ENCODE data around the gene IBTK. TPM values are rescaled to one million over a fixed set of nuclear protein-coding genes. Genes with fewer than 3 reads are reported as not detected.

IBTK gene
- total and polyA plus RNA-seq, 2 of the 8 experiments (the other 6 are each of a cell fraction or from before 2014, with no cell fraction given), result 4.6 to 24.2 TPM

GRCh38 chr6:82144852-82145340, 102.6 kb downstream of the IBTK start:
- Histone ChIP-seq H3K36me3 (ENCODE audit: control insufficient read depth in 2 of 4, insufficient read depth in 4 of 4, low read length in 3 of 4) (no peaks in the 10 kb centered on the region), H4K20me1 (replicated peaks in 1 of 2; ENCODE audit: control insufficient read depth in 1 of 2, insufficient read depth in 2 of 2, low read length in 2 of 2) (no peaks in the 10 kb centered on the region), H4K5ac (ENCODE audit: insufficient read length, low read depth, low read length) (no peak overlapping the region), H2AK5ac (ENCODE audit: low read depth, low read length) (no peak overlapping the region), H3K4me2 (ENCODE audit: insufficient read depth in 1 of 2, low read depth in 2 of 2, low read length in 2 of 2) (no peak overlapping the region), H3K9me3 (ENCODE audit: insufficient read depth in 2 of 2, low read depth in 1 of 2, low read length in 1 of 2) (no peaks in the 10 kb centered on the region), H4K91ac (replicated peaks; ENCODE audit: insufficient read length, low read length) (no peak overlapping the region), H3K23me2 (ENCODE audit: low read depth, low read length) (no peaks in the 10 kb centered on the region; the same call in 1 of the 2 replicates), H3K18ac (ENCODE audit: extremely low read depth, low read length) (no peak overlapping the region), H3K27me3 (replicated peaks in 1 of 4; ENCODE audit: control insufficient read depth in 3 of 4, extremely low read depth in 1 of 4, insufficient read depth in 3 of 4, low read length in 3 of 4) (peaks cover 0 to 1% (median 0%) of the 10 kb centered on the region in 4 experiments; a peak in 1 of 7 replicates), H3K27ac (ENCODE audit: low read depth, low read length) (no peak overlapping the region), H4K8ac (ENCODE audit: extremely low read depth, insufficient read depth, low read length) (no peak overlapping the region), H3K4me1 (replicated peaks in 1 of 4; ENCODE audit: control insufficient read depth in 3 of 4, insufficient read depth in 4 of 4, low read length in 3 of 4) (no peaks in the 10 kb centered on the region), H3K79me2 (ENCODE audit: control insufficient read depth in 1 of 2, insufficient read depth in 2 of 2, low read length in 2 of 2) (no peaks in the 10 kb centered on the region), H2BK15ac (ENCODE audit: low read length) (no peak overlapping the region), H2BK5ac (ENCODE audit: low read depth, low read length) (no peak overlapping the region), H3K79me1 (ENCODE audit: low read depth, low read length) (no peaks in the 10 kb centered on the region), H3K14ac (ENCODE audit: insufficient read length) (no peak overlapping the region), H2AFZ (ENCODE audit: low read length) (0 out of 2 replicates have a peak overlapping the region, but pooled peaks have one; percentile 20), H3K4me3 (ENCODE audit: extremely low read depth in 1 of 4, insufficient read depth in 2 of 4, low read depth in 3 of 4, low read length in 4 of 4) (no peak overlapping the region), H3K23ac (ENCODE audit: insufficient read length) (no peak overlapping the region), H3K56ac (replicated peaks; ENCODE audit: insufficient read length, low read depth, low read length) (no peak overlapping the region), H2BK120ac (replicated peaks; ENCODE audit: low read depth, low read length) (no peak overlapping the region), H2BK12ac (ENCODE audit: low read depth, low read length) (no peak overlapping the region), H3K9ac (replicated peaks in 1 of 4; ENCODE audit: extremely low read depth in 1 of 4, low read depth in 3 of 4, low read length in 3 of 4) (no peak overlapping the region), H3K4ac (replicated peaks; ENCODE audit: insufficient read length, low read depth, low read length) (no peak overlapping the region), H2BK20ac (ENCODE audit: low read length) (no peak overlapping the region)
- DNase-seq (ENCODE audit: low read depth in 1 of 2, low spot score in 2 of 2) (no peak), FAIRE-seq (no peak)
- 82% methylated on average over 5 of the region's 5 CpGs; no CpG with 5 or more reads in 1 of the 2 experiments for WGBS, 2 experiments (ENCODE audit: extremely low coverage in 1 of 2, insufficient coverage in 1 of 2, insufficient read length in 1 of 2, insufficient replicate concordance in 2 of 2, low coverage in 1 of 2, low lambda C conversion rate in 2 of 2, missing lambda C conversion rate in 1 of 2)
- ChIA-PET POLR2A (ENCODE audit: partially characterized antibody) (no interaction called here), CTCF (ENCODE audit: partially characterized antibody) (interaction anchor here (1.5 kb wide), 1 partner anchor 11 kb away, joined by 3 read pairs; no protein-coding TSS in a partner anchor)
- no peak for TF ChIP-seq KDM5A (IDR thresholded peaks at IDR 0.05; ENCODE audit: low read length)
- TF ChIP-seq BACH1 (IDR thresholded peaks at IDR 0.05; ENCODE audit: low read length), result no peak
- TF ChIP-seq ZNF274 (IDR thresholded peaks at IDR 0.05; ENCODE audit: borderline replicate concordance, extremely low read depth, low read length), result no peak
- no peak for TF ChIP-seq RXRA (IDR thresholded peaks at IDR 0.05; ENCODE audit: insufficient read depth, low read depth, low read length)
- no peak for TF ChIP-seq POU5F1 (IDR thresholded peaks at IDR 0.05; ENCODE audit: low read depth, low read length)
- TF ChIP-seq POLR2AphosphoS5 (IDR thresholded peaks at IDR 0.05; ENCODE audit: low read depth, low read length), result no peak
- no peak for TF ChIP-seq SUZ12 (IDR thresholded peaks at IDR 0.05; ENCODE audit: low read length)
- no peak for TF ChIP-seq YY1 (IDR thresholded peaks at IDR 0.05; ENCODE audit: low read depth, low read length)
- TF ChIP-seq TCF12 (IDR thresholded peaks at IDR 0.05; ENCODE audit: low read depth, low read length), result no peak
- TF ChIP-seq FOSL1 (IDR thresholded peaks at IDR 0.05; ENCODE audit: insufficient read depth, low read depth, low read length), result no peak
- no peak for TF ChIP-seq TAF1 (IDR thresholded peaks at IDR 0.05; ENCODE audit: low read depth, low read length)
- TF ChIP-seq NANOG (IDR thresholded peaks at IDR 0.05; ENCODE audit: insufficient read depth, low read depth, low read length, poor library complexity, severe bottlenecking), result no peak
- TF ChIP-seq PHF8 (conservative IDR thresholded peaks at IDR 0.05; ENCODE audit: low read depth, low read length), result no peak
- no peak for TF ChIP-seq CBX8 (IDR thresholded peaks at IDR 0.05; ENCODE audit: borderline replicate concordance, low read depth, low read length)
- TF ChIP-seq MAFK (IDR thresholded peaks at IDR 0.05; ENCODE audit: low read depth, low read length), result no peak

All from H1 (cell line).